ENCODE measurements around the gene PMM1. TPM values are rescaled to one million over a fixed set of nuclear protein-coding genes. Genes with fewer than 3 reads are reported as not detected.
A peak's percentile ranks its signal among the peaks of the same experiment; 100 is the strongest.
"Not testable (repeated sequence)": the region's sequence is repeated elsewhere in the genome, so short reads cannot be mapped to it uniquely, and the experiment has no call there.

PMM1 gene
- total and polyA plus RNA-seq, 8 donors = 15.2 to 131 (median 56.5) TPM

DNA sequence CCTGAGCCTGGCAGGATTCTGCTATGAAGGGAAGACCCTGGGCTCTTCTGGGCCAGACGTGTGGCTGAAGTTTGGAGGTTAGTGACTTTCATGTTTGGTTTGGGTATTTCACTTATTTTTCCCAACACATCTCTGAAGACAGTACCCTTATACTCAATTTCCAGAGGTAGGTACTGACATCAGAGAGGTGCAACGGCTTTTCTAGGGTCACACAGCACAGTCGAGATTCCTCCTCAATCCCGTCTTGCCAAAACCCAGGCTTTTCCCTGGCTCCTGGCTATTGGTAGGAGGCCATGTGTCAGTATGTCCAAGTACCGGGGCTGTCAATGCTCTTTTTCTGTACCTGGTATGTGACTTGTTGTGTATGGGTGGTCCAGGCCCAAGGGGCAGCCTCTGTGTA is 6.1 kb upstream of the PMM1 start:
- no peaks in the 10 kb centered on the region for H3K9me3 ChIP-seq
- no peak for DNase-seq
- 80 to 94% (median 87%) methylated on average over 5 of the region's 5 CpGs for WGBS, 5 donors
- intact Hi-C loops (cut with DNase I; ENCODE audit: low total_unique reads) = loop anchor here (10.0 kb wide), 1 partner anchor 51 kb away; the partner anchor contains the start of gene POLR3H
- no peak overlapping the region for H3K27ac ChIP-seq
- TF ChIP-seq, protein P1, sequence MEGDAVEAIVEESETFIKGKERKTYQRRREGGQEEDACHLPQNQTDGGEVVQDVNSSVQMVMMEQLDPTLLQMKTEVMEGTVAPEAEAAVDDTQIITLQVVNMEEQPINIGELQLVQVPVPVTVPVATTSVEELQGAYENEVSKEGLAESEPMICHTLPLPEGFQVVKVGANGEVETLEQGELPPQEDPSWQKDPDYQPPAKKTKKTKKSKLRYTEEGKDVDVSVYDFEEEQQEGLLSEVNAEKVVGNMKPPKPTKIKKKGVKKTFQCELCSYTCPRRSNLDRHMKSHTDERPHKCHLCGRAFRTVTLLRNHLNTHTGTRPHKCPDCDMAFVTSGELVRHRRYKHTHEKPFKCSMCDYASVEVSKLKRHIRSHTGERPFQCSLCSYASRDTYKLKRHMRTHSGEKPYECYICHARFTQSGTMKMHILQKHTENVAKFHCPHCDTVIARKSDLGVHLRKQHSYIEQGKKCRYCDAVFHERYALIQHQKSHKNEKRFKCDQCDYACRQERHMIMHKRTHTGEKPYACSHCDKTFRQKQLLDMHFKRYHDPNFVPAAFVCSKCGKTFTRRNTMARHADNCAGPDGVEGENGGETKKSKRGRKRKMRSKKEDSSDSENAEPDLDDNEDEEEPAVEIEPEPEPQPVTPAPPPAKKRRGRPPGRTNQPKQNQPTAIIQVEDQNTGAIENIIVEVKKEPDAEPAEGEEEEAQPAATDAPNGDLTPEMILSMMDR (IDR thresholded peaks at IDR 0.05) = no peak
- TF ChIP-seq EP300 (IDR thresholded peaks at IDR 0.05) (no peak), POLR2A (IDR thresholded peaks at IDR 0.05) (no peak), POLR2AphosphoS5 (IDR thresholded peaks at IDR 0.05) (no peak)
- H3K4me1 ChIP-seq = peaks cover 0 to 9% (median 4%) of the 10 kb centered on the region in 4 donors
- H3K27me3 ChIP-seq = no peaks in the 10 kb centered on the region
- no peak overlapping the region for H3K4me3 ChIP-seq
- H3K36me3 ChIP-seq = peaks cover 6 to 23% (median 17%) of the 10 kb centered on the region in 4 donors

DNA sequence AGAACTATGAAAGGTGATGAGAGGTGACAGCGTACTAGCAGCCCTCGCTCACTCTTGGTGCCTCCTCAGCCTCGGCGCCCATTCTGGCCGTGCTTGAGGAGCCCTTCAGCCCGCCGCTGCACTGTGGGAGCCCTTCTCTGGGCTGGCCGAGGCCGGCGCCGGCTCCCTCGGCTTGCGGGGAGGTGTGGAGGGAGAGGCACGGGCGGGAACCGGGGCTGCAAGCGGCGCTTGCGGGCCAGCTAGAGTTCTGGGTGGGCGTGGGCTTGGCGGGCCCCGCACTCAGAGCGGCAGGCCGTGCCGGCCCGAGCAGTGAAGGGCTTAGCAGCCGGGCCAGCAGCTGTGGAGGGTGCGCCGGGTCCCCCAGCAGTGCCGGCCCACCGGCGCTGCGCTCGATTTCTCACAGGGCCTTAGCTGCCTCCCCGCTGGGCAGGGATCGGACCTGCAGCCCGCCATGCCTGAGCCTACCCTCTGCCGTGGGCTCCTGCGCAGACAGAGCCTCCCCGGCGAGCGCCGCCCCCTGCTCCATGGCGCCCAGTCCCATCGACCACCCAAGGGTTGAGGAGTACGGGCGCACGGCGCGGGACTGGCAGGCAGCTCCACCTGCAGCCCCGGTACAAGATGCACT is 3.8 kb upstream of the PMM1 start:
- WGBS, 5 donors = 93 to 97% (median 97%) methylated on average over 37 to 51 of the region's 51 CpGs

DNA sequence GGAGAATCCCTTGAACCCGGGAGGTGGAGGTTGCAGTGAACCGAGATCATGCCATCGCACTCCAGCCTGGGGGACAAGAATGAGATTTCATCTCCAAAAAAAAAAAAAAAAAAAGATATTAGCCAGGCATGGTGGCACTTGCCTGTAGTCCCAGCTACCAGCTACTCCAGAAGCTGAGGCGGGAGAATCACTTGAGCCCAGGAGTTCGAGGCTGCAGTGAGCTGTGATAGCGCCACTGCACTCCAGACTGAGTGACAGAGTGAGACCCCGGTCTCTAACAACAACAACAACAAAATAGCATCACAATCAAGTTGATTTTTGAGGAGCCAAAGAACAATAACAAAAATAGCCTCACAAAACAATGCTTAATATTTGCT is 2.3 kb downstream of the PMM1 start:
- intact Hi-C loops (cut with DNase I; ENCODE audit: low total_unique reads) = no loop called here
- peaks cover 19 to 62% (median 49%) of the 10 kb centered on the region in 4 donors for H3K4me1 ChIP-seq
- H3K27ac ChIP-seq = peak overlapping the region; percentile 73 to 93 (median 91)
- no peaks in the 10 kb centered on the region for H3K9me3 ChIP-seq
- no peak for TF ChIP-seq POLR2AphosphoS5 (IDR thresholded peaks at IDR 0.05)
- TF ChIP-seq, protein P1 (IDR thresholded peaks at IDR 0.05) = no peak
- TF ChIP-seq EP300 (IDR thresholded peaks at IDR 0.05) = no peak
- no peak for TF ChIP-seq POLR2A (IDR thresholded peaks at IDR 0.05)
- H3K36me3 ChIP-seq = peaks cover 16 to 36% (median 32%) of the 10 kb centered on the region in 4 donors
- 32 to 71% (median 43%) methylated on average over 7 of the region's 7 CpGs for WGBS, 5 donors
- no peak for DNase-seq
- no peaks in the 10 kb centered on the region for H3K27me3 ChIP-seq
- H3K4me3 ChIP-seq = peak overlapping the region in 1 of 4 donors; percentile 19

More for the DNA sequence above, 3.8 kb upstream of the PMM1 start:
- not testable (repeated sequence) for H3K27me3 ChIP-seq, H3K36me3 ChIP-seq, H3K27ac ChIP-seq, H3K4me3 ChIP-seq, H3K9me3 ChIP-seq
- DNase-seq = peak in 1 of 2 donors; percentile 4
- H3K4me1 ChIP-seq = peaks cover 7 to 25% (median 20%) of the 10 kb centered on the region in 4 donors
- intact Hi-C loops (cut with DNase I; ENCODE audit: low total_unique reads) = loop anchor here (10.0 kb wide), 1 partner anchor 49 kb away; the partner anchor contains the start of gene POLR3H

- Histone ChIP-seq H3K27me3 (no peaks in the 10 kb centered on the region), H3K4me3 (no peak overlapping the region), H3K9me3 (no peaks in the 10 kb centered on the region), H3K27ac (peak overlapping the region in 1 of 5 donors; percentile 92), H3K36me3 (peaks cover 25 to 50% (median 46%) of the 10 kb centered on the region in 4 donors), H3K4me1 (peaks cover 19 to 62% (median 49%) of the 10 kb centered on the region in 4 donors)
- 92 to 99% (median 96%) methylated on average over 7 of the region's 7 CpGs for WGBS, 5 donors
- no peak for TF ChIP-seq POLR2AphosphoS5 (IDR thresholded peaks at IDR 0.05)
- TF ChIP-seq EP300 (IDR thresholded peaks at IDR 0.05) = no peak
- TF ChIP-seq POLR2A (IDR thresholded peaks at IDR 0.05) = no peak
- TF ChIP-seq, protein P1 (IDR thresholded peaks at IDR 0.05) = no peak
- intact Hi-C loops (cut with DNase I; ENCODE audit: low total_unique reads) = no loop called here
- DNase-seq = no peak
Observed at GRCh38 chr22:41585898-41586297, 3.7 kb downstream of the PMM1 start.

- no peak for DNase-seq
- intact Hi-C loops (cut with DNase I; ENCODE audit: low total_unique reads) = no loop called here
- Histone ChIP-seq H3K27me3 (no peaks in the 10 kb centered on the region), H3K4me1 (peaks cover 19 to 57% (median 42%) of the 10 kb centered on the region in 4 donors), H3K9me3 (no peaks in the 10 kb centered on the region), H3K4me3 (peak overlapping the region in 1 of 4 donors; percentile 9), H3K36me3 (peaks cover 32 to 60% (median 56%) of the 10 kb centered on the region in 4 donors), H3K27ac (peak overlapping the region in 3 of 5 donors; percentile 1 to 55 (median 49))
- TF ChIP-seq EP300 (IDR thresholded peaks at IDR 0.05) = no peak
- TF ChIP-seq, protein P1 (IDR thresholded peaks at IDR 0.05) = no peak
- no peak for TF ChIP-seq POLR2AphosphoS5 (IDR thresholded peaks at IDR 0.05)
- no peak for TF ChIP-seq POLR2A (IDR thresholded peaks at IDR 0.05)
- WGBS, 5 donors = 67 to 88% (median 75%) methylated on average over 6 of the region's 6 CpGs
Observed at GRCh38 chr22:41584881-41585280, 4.8 kb downstream of the PMM1 start.

All from stomach (tissue), 9 donors.